Measurements from ENCODE around the gene ANO2.

ANO2 gene

GRCh38 chr12:5521456-5522325 is 423.4 kb downstream of the ANO2 start:
- TF ChIP-seq POLR2A (IDR thresholded peaks at IDR 0.05; ENCODE audit: low read depth, low read length): no peak
- no peak for FAIRE-seq
- DNase-seq (ENCODE audit: insufficient read length, low spot score): no peak

GRCh38 chr12:5520831-5521230 is 424.2 kb downstream of the ANO2 start:
- no peak for TF ChIP-seq POLR2A (IDR thresholded peaks at IDR 0.05; ENCODE audit: low read depth, low read length)
- no peak for DNase-seq (ENCODE audit: insufficient read length, low spot score)
- no peak for FAIRE-seq

GRCh38 chr12:5520037-5520436 is 425.0 kb downstream of the ANO2 start:
- no peak for TF ChIP-seq POLR2A (IDR thresholded peaks at IDR 0.05; ENCODE audit: low read depth, low read length)
- FAIRE-seq (no peak), DNase-seq (ENCODE audit: insufficient read length, low spot score) (no peak)

- DNase-seq (ENCODE audit: insufficient read length, low spot score) (no peak), FAIRE-seq (no peak)
- TF ChIP-seq POLR2A (IDR thresholded peaks at IDR 0.05; ENCODE audit: low read depth, low read length): no peak
Measured at GRCh38 chr12:5518584-5519365, 426.3 kb downstream of the ANO2 start.

GRCh38 chr12:5516371-5517241 is 428.5 kb downstream of the ANO2 start:
- DNase-seq (ENCODE audit: insufficient read length, low spot score): no peak
- no peak for TF ChIP-seq POLR2A (IDR thresholded peaks at IDR 0.05; ENCODE audit: low read depth, low read length)
- no peak for FAIRE-seq

GRCh38 chr12:5515458-5515857 is 429.6 kb downstream of the ANO2 start:
- no peak for TF ChIP-seq POLR2A (IDR thresholded peaks at IDR 0.05; ENCODE audit: low read depth, low read length)
- FAIRE-seq (no peak), DNase-seq (ENCODE audit: insufficient read length, low spot score) (no peak)

GRCh38 chr12:5514545-5514944 is 430.5 kb downstream of the ANO2 start:
- no peak for TF ChIP-seq POLR2A (IDR thresholded peaks at IDR 0.05; ENCODE audit: low read depth, low read length)

GRCh38 chr12:5514016-5514415 is 431.0 kb downstream of the ANO2 start:
- no peak for DNase-seq (ENCODE audit: insufficient read length, low spot score)
- TF ChIP-seq POLR2A (IDR thresholded peaks at IDR 0.05; ENCODE audit: low read depth, low read length): no peak
- FAIRE-seq: no peak

More at GRCh38 chr12:5514545-5514944, 430.5 kb downstream of the ANO2 start:
- no peak for FAIRE-seq
- no peak for DNase-seq (ENCODE audit: insufficient read length, low spot score)

- no peak for DNase-seq (ENCODE audit: insufficient read length, low spot score)
- no peak for TF ChIP-seq POLR2A (IDR thresholded peaks at IDR 0.05; ENCODE audit: low read depth, low read length)
- no peak for FAIRE-seq
Measured at GRCh38 chr12:5513406-5513805, 431.7 kb downstream of the ANO2 start.
